HepG2 (cell line): Measurements from ENCODE around the gene CYP19A1. TPM values are rescaled to one million over a fixed set of nuclear protein-coding genes. Genes with fewer than 3 reads are reported as not detected.

ENCODE experiments used
- ARID4A ChIP-seq: sonication (generic); formaldehyde crosslinking; IDR thresholded peaks from 2 replicates; pipeline ENCODE4 v1.5.0; 2020; ENCODE audit warnings: mild to moderate bottlenecking, missing genetic modification reagents, borderline replicate concordance
- BATF2 ChIP-seq: sonication (generic); formaldehyde crosslinking; IDR thresholded peaks from 2 replicates; pipeline ENCODE4 v1.8.0; 2022; ENCODE audit warnings: mild to moderate bottlenecking, missing genetic modification reagents, moderate library complexity
- BHLHE40 ChIP-seq: IDR thresholded peaks from 2 replicates; pipeline ENCODE4 v1.6.1; 2011; ENCODE audit warnings: low read length, improper control_type of control experiment
- CREB1 ChIP-seq, 2 experiments: fragments of 450-650 bp in 1 of 2; IDR thresholded peaks; 2 replicates each; pipeline ENCODE4 v1.6.1; 2016 to 2017; ENCODE audit warnings: control low read depth in 1 of 2, mild to moderate bottlenecking in 1 of 2, missing compliant biosample characterization in 1 of 2, missing genetic modification characterization in 1 of 2
- ETS1 ChIP-seq: sonication (generic); formaldehyde crosslinking; IDR thresholded peaks from 2 replicates; pipeline ENCODE4 v1.4.0; 2020; ENCODE audit warnings: missing genetic modification reagents
- GLMP ChIP-seq: sonication (generic); formaldehyde crosslinking; IDR thresholded peaks from 2 replicates; pipeline ENCODE4 v1.9.0; 2021; ENCODE audit warnings: missing genetic modification reagents, mild to moderate bottlenecking, borderline replicate concordance
- KDM1A ChIP-seq: IDR thresholded peaks from 2 replicates; pipeline ENCODE4 v1.6.1; 2016; ENCODE audit warnings: missing compliant biosample characterization
- NKX3-1 ChIP-seq: sonication (generic); formaldehyde crosslinking; IDR thresholded peaks from 2 replicates; pipeline ENCODE4 v1.5.0; 2020; ENCODE audit warnings: missing genetic modification reagents
- RBAK ChIP-seq: sonication (generic); formaldehyde crosslinking; IDR thresholded peaks from 2 replicates; pipeline ENCODE4 v1.5.1; 2020; ENCODE audit warnings: mild to moderate bottlenecking, missing genetic modification reagents
- U2AF1 ChIP-seq: fragments of 200-400 bp; formaldehyde crosslinking; optimal IDR thresholded peaks from 2 replicates; pipeline ENCODE3; 2017; ENCODE audit warnings: mild to moderate bottlenecking, low read depth, low read length
- ZBTB42 ChIP-seq: sonication (generic); formaldehyde crosslinking; IDR thresholded peaks from 2 replicates; pipeline ENCODE4 v1.5.0; 2020; ENCODE audit warnings: mild to moderate bottlenecking, missing genetic modification reagents
- ZBTB49 ChIP-seq: sonication (generic); formaldehyde crosslinking; IDR thresholded peaks from 2 replicates; pipeline ENCODE4 v1.4.0; 2020; ENCODE audit warnings: missing genetic modification reagents, borderline replicate concordance
- ZNF124 ChIP-seq: sonication (generic); formaldehyde crosslinking; IDR thresholded peaks from 2 replicates; pipeline ENCODE4 v1.4.0; 2020; ENCODE audit warnings: missing genetic modification reagents
- ZNF251 ChIP-seq: sonication (generic); formaldehyde crosslinking; IDR thresholded peaks from 2 replicates; pipeline ENCODE4 v1.9.0; 2021; ENCODE audit warnings: mild to moderate bottlenecking, missing genetic modification reagents
- ZNF543 ChIP-seq: sonication (generic); formaldehyde crosslinking; IDR thresholded peaks from 2 replicates; pipeline ENCODE4 v1.4.0; 2020; ENCODE audit warnings: mild to moderate bottlenecking, missing genetic modification reagents
- ZNF747 ChIP-seq: sonication (generic); formaldehyde crosslinking; IDR thresholded peaks from 2 replicates; pipeline ENCODE4 v1.8.1; 2023; ENCODE audit warnings: missing genetic modification reagents, mild to moderate bottlenecking, borderline replicate concordance
- ZNF800 ChIP-seq: sonication (generic); formaldehyde crosslinking; IDR thresholded peaks from 2 replicates; pipeline ENCODE4 v1.4.0; 2020; ENCODE audit warnings: missing genetic modification reagents
- polyA plus RNA-seq, 8 experiments: library from polyadenylated mRNA; depleted of rRNA in 3 of 8; stranded (reverse) in 7 of 8; unstranded in 1 of 8; fragments of >200 nt; fragmentation: Illumina TruSeq in 4 of 8; extraction: Trizol in 4 of 8; gene quantifications; 2 replicates each; pipeline versions ENCODE4 v1.2.1 to v1.2.3, GENCODE V29; 2011 to 2016; ENCODE audit warnings: low read depth in 4 of 8, missing spikeins in 1 of 8, mixed read lengths in 1 of 8; ENCODE audit not compliant: insufficient read depth in 1 of 8
- total RNA-seq, 5 experiments: library from RNA; depleted of rRNA; stranded (reverse); fragments of >200 nt; fragmentation: Illumina TruSeq; extraction: Trizol; gene quantifications; 2 replicates each; pipeline ENCODE4 v1.2.3, GENCODE V29; 2016; ENCODE audit warnings: low read depth in 1 of 5

CYP19A1 gene
- total and polyA plus RNA-seq, 2 of the 13 experiments (the other 11 are each of a cell fraction or from before 2014, with no cell fraction given), result 10.9 to 23.0 TPM

GRCh38 chr15:51318382-51319150 is 19.8 kb downstream of the CYP19A1 start (continued):
- TF ChIP-seq GLMP (CRISPR knock-in tag) (no peak), BATF2 (no peak), ZNF747 (CRISPR knock-in tag) (no peak), ARID4A (CRISPR knock-in tag) (peak; percentile 52; the same call in 1 of the 2 replicates), ZNF124 (CRISPR knock-in tag) (peak; percentile 68; the same call in 1 of the 2 replicates), BHLHE40 (peak; percentile 73), ZNF800 (CRISPR knock-in tag) (no peak), RBAK (CRISPR knock-in tag) (no peak), CREB1 (IDR thresholded peaks at IDR 0.05) (no peak), CREB1 (CRISPR knock-in tag; IDR thresholded peaks at IDR 0.05) (peak; percentile 63; the same call in 1 of the 2 replicates), NKX3-1 (CRISPR knock-in tag) (0 out of 2 replicates have a peak, but pooled peaks have one; percentile 24), ZNF543 (no peak), ZNF251 (no peak), KDM1A (0 out of 2 replicates have a peak, but pooled peaks have one; percentile 14), ZBTB42 (CRISPR knock-in tag) (no peak), ETS1 (CRISPR knock-in tag) (no peak), ZBTB49 (no peak), U2AF1 (no peak)
